IPS-11a (cell line): Measurements from ENCODE around the gene PHLPP1.

Experiments used
- H3K4me3 ChIP-seq: one replicate; pipeline ENCODE4 v1.5.1; 2013; ENCODE audit warnings: low read depth, low read length, control low read depth

PHLPP1 gene

GRCh38 chr18:62771494-62772270 is 56.3 kb downstream of the PHLPP1 start:
- H3K4me3 ChIP-seq: no peak overlapping the region

GRCh38 chr18:62772860-62773584 is 57.7 kb downstream of the PHLPP1 start:
- no peak overlapping the region for H3K4me3 ChIP-seq

- no peak overlapping the region for H3K4me3 ChIP-seq
Observed at GRCh38 chr18:62773691-62774090, 58.4 kb downstream of the PHLPP1 start.

GRCh38 chr18:62776024-62776570 is 60.8 kb downstream of the PHLPP1 start:
- H3K4me3 ChIP-seq: no peak overlapping the region

GRCh38 chr18:62777814-62778213 is 62.5 kb downstream of the PHLPP1 start:
- H3K4me3 ChIP-seq: no peak overlapping the region

- no peak overlapping the region for H3K4me3 ChIP-seq
Observed at GRCh38 chr18:62778976-62779869, 63.9 kb downstream of the PHLPP1 start.

- H3K4me3 ChIP-seq: no peak overlapping the region
Observed at GRCh38 chr18:62781262-62781661, 65.9 kb downstream of the PHLPP1 start.

GRCh38 chr18:62781893-62782292 is 66.6 kb downstream of the PHLPP1 start:
- H3K4me3 ChIP-seq: no peak overlapping the region

- H3K4me3 ChIP-seq: no peak overlapping the region
Observed at GRCh38 chr18:62784338-62784965, 69.1 kb downstream of the PHLPP1 start.

- H3K4me3 ChIP-seq: no peak overlapping the region
Observed at GRCh38 chr18:62784966-62785413, 69.6 kb downstream of the PHLPP1 start.

- H3K4me3 ChIP-seq: no peak overlapping the region
Observed at GRCh38 chr18:62786689-62787088, 71.3 kb downstream of the PHLPP1 start.

GRCh38 chr18:62788111-62788510 is 72.8 kb downstream of the PHLPP1 start:
- H3K4me3 ChIP-seq: no peak overlapping the region

GRCh38 chr18:62788876-62789275 is 73.5 kb downstream of the PHLPP1 start:
- no peak overlapping the region for H3K4me3 ChIP-seq

GRCh38 chr18:62790871-62791772 is 75.8 kb downstream of the PHLPP1 start:
- H3K4me3 ChIP-seq: no peak overlapping the region

GRCh38 chr18:62792016-62792415 is 76.7 kb downstream of the PHLPP1 start:
- H3K4me3 ChIP-seq: no peak overlapping the region

GRCh38 chr18:62795813-62796212 is 80.5 kb downstream of the PHLPP1 start:
- no peak overlapping the region for H3K4me3 ChIP-seq

- H3K4me3 ChIP-seq: no peak overlapping the region
Observed at GRCh38 chr18:62796216-62796621, 80.9 kb downstream of the PHLPP1 start.

GRCh38 chr18:62797329-62797728 is 82.0 kb downstream of the PHLPP1 start:
- no peak overlapping the region for H3K4me3 ChIP-seq

- no peak overlapping the region for H3K4me3 ChIP-seq
Observed at GRCh38 chr18:62799977-62800376, 84.6 kb downstream of the PHLPP1 start.
